Epithelial cell of esophagus (primary cell): Measurements from ENCODE around the gene ACTN1.

Experiments used
- DNase-seq: peaks from one replicate; pipeline ENCODE4 v3.0.0; 2010; ENCODE audit warnings: low read depth
- H3K4me3 ChIP-seq: 2 replicates; pipeline ENCODE4 v1.5.1; 2011; ENCODE audit warnings: mild to moderate bottlenecking, low read length, control low read depth
- CTCF ChIP-seq: IDR thresholded peaks from 2 replicates; pipeline ENCODE4 v1.5.1; 2011; ENCODE audit warnings: low read depth, mild to moderate bottlenecking, low read length, control low read depth, inconsistent platforms; ENCODE audit not compliant: insufficient read depth; ENCODE audit errors: missing control alignments

ACTN1 gene

DNA sequence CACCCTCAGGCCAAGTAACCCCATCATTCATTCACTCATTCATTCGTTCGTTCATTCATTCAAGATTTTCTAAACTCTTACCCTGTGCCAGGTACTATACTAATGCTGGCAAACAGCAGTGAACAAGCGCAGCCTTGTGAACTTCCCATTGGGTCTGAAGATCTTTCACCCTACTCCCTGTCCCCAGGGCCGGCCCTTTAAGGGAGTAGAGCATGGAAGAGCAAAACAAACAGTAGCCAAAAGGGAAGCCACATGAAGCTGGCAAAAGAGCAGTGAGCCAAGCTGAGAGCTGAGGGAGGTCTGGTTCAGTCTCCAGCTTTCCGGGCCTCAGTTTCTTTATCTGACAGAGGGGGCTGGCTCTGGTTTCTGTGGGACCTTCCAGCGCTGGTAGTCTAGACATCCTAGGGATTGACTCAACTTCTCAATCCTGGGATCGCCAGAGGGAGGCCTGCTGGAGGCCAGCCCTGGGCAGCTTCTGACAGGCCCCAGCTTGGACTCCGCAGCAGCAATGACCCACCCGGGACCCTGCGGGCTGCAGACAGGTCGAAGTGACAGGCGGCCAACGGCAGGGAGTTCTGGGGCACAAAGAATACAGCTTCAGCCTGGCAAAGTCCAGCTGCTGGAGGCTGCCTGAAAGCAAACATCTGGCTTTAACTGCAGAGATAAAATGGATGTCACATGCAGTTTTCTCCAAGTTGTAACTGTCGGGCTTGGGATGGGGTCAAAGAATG is 27.1 kb downstream of the ACTN1 start:
- TF ChIP-seq CTCF = no peak
- no peak overlapping the region for H3K4me3 ChIP-seq
- DNase-seq = peak; percentile 44

DNA sequence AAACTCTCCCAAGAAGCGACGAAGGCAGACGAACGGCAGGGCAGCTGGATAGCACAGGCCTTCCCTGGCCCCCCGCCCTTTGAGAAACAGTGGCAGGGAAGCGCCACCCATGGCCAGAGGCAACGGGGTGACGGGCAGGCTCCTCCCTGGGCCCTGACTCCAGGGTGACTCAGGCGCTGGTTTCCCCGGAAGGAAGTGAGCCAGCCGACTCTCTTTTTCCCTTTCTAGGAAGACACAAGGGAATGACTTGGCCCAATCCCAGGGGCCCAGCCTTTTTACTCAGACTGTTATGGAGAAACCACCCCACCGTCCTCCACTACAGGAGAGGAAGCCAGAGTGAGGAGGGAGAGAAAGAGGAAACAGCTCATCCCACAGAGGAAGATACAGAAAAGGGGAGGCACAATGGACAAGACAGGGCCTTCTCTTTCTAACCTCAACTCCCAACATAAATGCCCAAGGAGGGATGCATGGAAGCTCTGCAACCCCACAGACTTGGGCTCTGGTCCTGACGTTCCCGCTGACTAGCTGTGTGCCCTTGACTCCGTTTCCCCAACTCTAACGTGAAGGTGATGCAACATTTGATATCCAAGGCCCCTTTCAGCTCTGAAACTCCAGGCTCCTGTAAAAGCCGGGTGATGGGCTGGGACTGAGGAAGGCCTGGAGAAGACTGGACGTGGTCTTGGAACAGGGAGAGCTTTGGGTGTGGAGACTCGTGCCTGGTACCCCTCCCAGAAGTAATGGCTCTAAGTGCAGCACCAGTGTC is 27.9 kb downstream of the ACTN1 start:
- no peak for TF ChIP-seq CTCF
- no peak overlapping the region for H3K4me3 ChIP-seq
- DNase-seq = peak; percentile 100

- DNase-seq = peak; percentile 77
- H3K4me3 ChIP-seq = no peak overlapping the region
- no peak for TF ChIP-seq CTCF
These were observed 29.0 kb downstream of the ACTN1 start for GRCh38 chr14:68950111-68950510.

GRCh38 chr14:68949601-68949965 is 29.5 kb downstream of the ACTN1 start:
- TF ChIP-seq CTCF = no peak
- DNase-seq = peak; percentile 61
- no peak overlapping the region for H3K4me3 ChIP-seq

- no peak overlapping the region for H3K4me3 ChIP-seq
- DNase-seq = no peak
These were observed 30.2 kb downstream of the ACTN1 start for GRCh38 chr14:68948686-68949600.

More at GRCh38 chr14:68948686-68949600, 30.2 kb downstream of the ACTN1 start:
- TF ChIP-seq CTCF = no peak
